Fibroblast of the aortic adventitia (primary cell): ENCODE results near the gene SOX10. TPM values are rescaled to one million over a fixed set of nuclear protein-coding genes. Genes with fewer than 3 reads are reported as not detected.

Source experiments
- DNase-seq: peaks from one replicate; pipeline ENCODE4 v3.0.0-alpha.2; 2010; ENCODE audit warnings: low read depth
- H3K4me3 ChIP-seq: 2 replicates; pipeline ENCODE4 v1.5.1; 2011; ENCODE audit warnings: low read depth, mild to moderate bottlenecking, control low read depth, low read length, moderate library complexity
- total RNA-seq: library from RNA; depleted of rRNA; stranded (reverse); fragments of >200 nt; gene quantifications from 2 replicates; pipeline ENCODE4 v1.2.3, GENCODE V29; 2012; ENCODE audit warnings: low replicate concordance
- TF ChIP-seq, protein P1 (sequence below): IDR thresholded peaks from 2 replicates; pipeline ENCODE4 v1.5.1; 2011; ENCODE audit warnings: mild to moderate bottlenecking, low read length, control low read depth, inconsistent platforms; ENCODE audit not compliant: insufficient read depth

SOX10 gene
- total RNA-seq, 1 donor: not detected

DNA sequence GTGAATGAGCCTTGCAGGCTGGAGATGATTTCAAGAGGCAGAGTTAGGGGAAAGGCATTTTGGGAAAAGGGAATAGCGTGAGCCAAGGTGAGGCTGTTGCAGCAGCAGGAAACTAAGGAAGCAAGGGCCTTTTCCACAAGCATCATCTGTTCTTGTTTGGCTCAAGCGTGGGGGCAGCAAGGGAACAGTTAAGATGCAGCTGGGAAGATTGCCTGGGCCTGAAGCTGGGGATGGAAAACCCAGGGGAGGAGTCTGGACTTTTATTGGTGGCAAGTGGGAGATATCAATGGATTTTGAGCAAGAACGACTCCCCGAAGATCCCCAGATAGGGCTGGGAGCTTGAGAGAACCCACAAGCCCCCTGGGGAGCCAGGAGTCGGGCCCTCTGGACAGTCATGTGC is 45.5 kb upstream of the SOX10 start:
- no peak for DNase-seq
- TF ChIP-seq, protein P1, sequence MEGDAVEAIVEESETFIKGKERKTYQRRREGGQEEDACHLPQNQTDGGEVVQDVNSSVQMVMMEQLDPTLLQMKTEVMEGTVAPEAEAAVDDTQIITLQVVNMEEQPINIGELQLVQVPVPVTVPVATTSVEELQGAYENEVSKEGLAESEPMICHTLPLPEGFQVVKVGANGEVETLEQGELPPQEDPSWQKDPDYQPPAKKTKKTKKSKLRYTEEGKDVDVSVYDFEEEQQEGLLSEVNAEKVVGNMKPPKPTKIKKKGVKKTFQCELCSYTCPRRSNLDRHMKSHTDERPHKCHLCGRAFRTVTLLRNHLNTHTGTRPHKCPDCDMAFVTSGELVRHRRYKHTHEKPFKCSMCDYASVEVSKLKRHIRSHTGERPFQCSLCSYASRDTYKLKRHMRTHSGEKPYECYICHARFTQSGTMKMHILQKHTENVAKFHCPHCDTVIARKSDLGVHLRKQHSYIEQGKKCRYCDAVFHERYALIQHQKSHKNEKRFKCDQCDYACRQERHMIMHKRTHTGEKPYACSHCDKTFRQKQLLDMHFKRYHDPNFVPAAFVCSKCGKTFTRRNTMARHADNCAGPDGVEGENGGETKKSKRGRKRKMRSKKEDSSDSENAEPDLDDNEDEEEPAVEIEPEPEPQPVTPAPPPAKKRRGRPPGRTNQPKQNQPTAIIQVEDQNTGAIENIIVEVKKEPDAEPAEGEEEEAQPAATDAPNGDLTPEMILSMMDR: no peak
- H3K4me3 ChIP-seq: no peak overlapping the region

DNA sequence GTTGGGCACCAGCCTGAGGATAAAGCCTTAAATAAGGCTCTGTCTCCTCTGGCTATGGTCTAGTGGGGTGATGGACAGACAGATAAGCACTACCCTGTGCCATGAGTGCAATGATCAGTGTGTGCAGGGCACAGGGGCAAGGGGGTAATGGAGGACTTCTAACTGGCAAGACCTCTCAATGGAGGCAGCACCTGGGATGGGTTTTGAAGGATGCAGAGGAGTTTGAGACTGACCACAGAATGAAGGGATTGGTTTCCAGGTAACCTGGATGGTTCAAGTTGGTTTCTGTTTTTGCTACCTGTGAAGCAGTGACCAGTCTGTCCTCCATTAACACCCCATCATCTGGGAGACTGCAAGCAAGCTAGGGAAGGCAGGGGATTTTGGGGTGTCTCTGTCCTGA is 45.0 kb upstream of the SOX10 start:
- TF ChIP-seq, protein P1: no peak
- H3K4me3 ChIP-seq: no peak overlapping the region
- no peak for DNase-seq

DNA sequence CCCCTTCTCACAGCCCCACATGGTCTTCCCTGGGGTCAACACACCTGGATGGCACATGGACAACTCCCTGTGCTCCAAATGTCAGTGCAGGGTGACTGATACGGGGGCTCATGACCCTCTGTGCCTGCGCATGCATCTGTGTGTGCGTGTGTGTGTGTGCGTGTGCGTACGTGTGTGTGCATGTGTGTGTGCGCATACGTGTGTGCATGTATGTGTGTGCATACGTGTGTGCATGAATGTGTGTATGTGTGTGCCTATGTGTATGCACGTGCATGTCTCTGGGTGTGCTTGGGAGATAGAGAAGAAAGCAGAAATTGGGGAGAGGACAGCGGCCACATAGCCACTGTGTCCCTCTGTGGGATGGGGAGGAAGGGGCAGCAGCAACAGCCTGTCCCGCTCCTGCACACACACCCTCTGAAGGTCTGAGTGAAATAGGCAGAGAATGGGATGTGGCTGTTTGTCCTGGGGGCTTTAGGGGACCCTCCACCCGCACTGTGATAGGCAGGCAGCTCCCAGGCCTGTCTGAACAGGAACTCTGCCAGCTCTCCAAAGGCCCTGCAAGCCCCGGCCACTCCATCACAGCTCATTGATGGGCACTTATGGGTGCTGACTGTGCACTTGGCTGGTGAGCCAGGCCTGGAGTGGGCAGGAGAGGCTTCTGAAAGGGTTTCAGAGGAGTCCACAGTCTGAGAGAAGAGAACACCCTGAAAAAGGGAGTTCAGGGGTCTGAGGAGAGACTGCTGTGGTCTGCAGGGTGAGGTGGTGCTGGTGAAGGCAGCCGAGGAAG is 44.2 kb upstream of the SOX10 start:
- TF ChIP-seq, protein P1: no peak
- no peak for DNase-seq
- H3K4me3 ChIP-seq: no peak overlapping the region

DNA sequence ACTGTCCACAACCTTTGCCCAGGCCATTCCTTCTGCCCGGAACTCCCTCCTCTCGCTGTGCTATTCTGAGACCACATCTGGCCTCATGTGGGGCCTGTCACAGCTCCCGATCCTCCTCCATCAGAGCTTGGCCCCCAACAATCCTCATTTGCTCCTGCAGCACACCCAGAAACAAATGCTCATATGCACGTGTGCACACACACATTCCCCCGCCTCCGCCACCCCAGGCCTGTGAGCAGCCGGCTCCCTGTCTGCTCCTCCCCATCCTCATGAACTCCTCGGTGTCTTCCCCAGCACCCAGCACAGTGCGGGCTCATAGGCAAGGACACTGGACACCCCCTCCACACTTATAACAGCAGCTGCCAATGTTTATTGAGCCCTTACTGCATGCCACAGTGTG is 43.1 kb upstream of the SOX10 start:
- no peak for DNase-seq
- TF ChIP-seq, protein P1: no peak
- no peak overlapping the region for H3K4me3 ChIP-seq

DNA sequence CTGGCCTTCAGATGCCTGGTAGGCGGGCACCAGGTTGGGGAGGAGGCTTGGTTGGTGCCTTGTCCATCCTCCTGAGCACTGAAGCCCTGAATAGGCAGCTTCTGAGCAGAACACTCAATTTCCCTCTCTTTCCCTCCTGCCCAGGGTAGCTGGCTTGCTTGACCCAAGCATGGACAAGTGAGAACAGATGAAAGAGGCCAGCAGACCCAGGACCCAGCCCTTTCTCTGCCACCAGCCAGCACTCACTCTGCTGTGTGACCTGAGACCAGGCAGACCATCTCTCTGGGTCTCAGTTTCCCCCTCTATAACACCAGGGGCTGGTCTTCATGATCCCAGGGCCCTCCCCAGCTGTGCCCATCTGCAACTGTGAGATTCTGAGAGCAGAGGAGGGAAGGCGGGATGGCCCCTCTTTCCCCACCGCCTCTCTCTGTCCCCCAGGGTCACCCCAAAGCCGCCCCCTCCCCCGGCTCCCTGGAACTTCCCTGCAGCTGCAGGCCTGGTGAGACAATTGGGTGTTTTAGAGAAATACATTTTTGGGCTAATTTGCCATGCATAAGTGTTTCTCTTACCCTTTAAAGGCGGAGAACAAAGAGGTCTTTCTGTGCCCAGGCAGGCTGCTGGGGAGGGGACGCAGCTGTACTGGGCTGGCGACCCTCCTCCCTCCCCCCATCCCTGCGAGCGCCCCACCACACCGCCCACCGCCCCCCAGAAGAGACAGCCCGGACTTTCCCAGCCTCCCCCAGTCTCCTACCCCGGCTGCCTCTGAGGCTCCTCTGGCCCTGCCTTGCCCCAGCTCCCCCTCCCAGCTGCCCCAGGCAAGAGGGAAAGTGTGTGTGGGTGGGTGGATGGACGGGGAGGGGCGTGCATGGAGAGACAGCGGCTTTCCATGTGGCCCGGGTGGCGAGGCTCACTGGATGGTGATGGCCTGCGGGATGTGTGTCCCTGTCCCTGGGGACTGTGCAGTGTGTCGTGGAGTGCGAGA is 42.1 kb upstream of the SOX10 start:
- TF ChIP-seq, protein P1: no peak
- no peak overlapping the region for H3K4me3 ChIP-seq
- DNase-seq: no peak

DNA sequence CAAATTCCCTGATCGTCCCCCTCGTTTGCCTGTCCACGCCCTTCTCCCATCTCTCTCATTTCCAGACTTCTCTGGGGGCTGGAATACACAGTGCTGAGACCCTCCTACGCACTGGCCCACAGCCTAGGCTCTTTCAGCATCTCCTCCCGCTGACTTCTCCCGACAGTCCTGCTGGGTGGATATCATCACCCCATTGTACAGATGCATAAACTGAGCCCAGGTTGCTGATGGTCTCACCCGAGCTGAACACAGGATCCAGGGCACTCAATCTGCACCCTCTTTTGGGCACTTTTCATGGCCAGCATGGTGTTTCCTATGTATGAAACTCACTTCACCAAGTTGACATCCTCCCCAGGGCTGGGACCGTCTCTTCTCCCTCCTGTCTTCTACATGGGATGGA is 41.2 kb upstream of the SOX10 start:
- no peak overlapping the region for H3K4me3 ChIP-seq
- TF ChIP-seq, protein P1: no peak
- no peak for DNase-seq
